ACHN (cell line): ENCODE data around the gene SMAGP.
A peak's percentile ranks its signal among the peaks of the same experiment; 100 is the strongest.
"Not testable (repeated sequence)": the region's sequence is repeated elsewhere in the genome, so short reads cannot be mapped to it uniquely, and the experiment has no call there.

Experiments
- DNase-seq: peaks from one replicate; pipeline ENCODE4 v3.0.0-alpha.2; 2015
- in situ Hi-C: cut with HindIII; loops from 2 replicates; pipeline ENCODE4 v1.10.0; 2017; ENCODE audit warnings: low sequenced_read_pairs, low pct_ligation_motif_present, low pct_unique_long_range_greater_than_20kb

SMAGP gene

DNA sequence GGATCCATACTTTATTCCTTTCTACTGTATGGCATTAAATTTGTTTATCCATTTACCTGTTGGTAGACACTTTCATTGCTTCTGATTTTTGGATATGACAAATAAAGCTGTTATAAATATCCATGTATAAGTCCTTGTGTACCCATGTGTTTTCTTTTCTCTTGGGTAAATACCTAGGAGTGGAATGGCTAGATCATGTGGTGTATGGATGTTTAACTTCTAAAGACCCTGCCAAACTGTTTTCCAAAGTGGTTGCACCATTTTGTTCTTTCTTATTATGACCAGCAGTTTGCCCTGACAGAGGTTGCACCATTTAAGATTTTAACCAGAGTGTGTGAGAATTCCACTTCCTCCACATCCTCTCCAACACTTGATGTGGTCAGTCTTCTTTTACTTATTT lies 37.6 kb downstream of the SMAGP start:
- in situ Hi-C loops: no loop called here
- no peak for DNase-seq

DNA sequence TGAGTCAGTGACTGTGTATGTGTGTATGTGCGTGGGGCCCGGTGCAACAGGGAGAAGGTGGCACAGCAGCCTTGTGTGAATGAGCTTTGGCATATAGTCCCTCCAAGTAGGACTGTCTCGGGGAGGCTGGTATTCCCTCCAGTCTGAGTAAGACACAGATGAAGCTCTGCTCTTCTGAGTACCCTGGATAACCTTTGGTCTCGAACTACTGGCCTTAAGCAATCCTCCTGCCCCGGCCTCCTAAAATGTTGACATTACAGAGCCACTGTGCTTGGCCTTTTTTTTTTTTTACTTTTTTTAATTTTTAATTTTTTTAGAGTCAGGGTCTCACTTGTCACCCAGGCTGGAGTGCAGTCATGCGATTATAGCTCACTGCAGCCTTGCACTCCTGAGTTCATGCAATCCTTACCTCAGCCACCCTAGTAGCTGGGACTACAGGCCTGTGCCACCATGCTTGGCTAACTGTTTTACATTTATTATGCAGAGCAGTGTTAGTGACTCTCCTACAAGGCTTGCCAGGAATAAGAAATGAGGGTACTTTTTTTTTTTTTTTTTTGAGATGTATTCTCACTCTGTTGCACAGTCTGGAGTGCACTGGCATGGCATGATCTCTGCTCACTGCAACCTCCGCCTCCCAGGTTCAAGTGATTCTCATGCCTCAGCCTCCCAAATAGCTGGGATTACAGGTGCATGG lies 41.0 kb downstream of the SMAGP start:
- no peak for DNase-seq
- in situ Hi-C loops: no loop called here

GRCh38 chr12:51227962-51228361 lies 42.3 kb downstream of the SMAGP start:
- DNase-seq: no peak
- in situ Hi-C loops: no loop called here

DNA sequence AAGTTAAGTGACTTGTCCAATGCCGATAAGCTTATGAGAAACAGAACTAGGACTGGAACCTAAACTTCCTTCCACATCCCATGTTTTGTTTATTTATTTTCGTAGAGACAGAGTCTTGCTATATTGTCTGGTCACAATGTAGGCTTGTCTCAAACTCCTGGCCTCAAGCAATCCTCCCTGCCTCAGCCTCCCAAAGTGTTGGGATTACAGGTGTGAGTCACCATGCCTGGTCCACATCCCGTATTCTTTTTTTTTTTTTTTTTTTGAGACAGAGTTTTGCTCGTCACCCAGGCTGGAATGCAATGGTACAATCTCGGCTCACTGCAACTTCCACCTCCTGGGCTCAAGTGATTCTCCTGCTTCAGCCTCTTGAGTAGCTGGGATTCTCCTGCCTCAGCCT lies 43.1 kb downstream of the SMAGP start:
- DNase-seq, in situ Hi-C loops: not testable (repeated sequence)

DNA sequence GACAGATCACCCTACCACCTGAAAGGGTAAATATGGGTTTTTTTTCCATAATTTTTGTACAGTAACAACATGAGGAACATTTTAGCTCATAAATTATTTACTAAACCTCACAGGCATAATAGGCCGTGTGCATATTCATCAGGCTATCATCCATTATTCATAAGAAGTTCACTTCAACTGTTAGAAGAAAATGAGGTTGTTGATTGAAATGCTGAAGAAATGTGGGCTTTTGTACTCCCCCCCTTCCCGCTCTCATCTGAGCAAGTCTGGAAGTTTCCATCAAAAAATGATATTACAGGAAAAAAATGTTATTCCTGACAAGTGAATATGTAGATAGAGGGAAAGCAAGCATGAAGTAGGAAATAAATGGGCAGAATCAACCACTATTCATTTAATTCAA lies 44.4 kb downstream of the SMAGP start:
- in situ Hi-C loops: no loop called here
- DNase-seq: no peak

DNA sequence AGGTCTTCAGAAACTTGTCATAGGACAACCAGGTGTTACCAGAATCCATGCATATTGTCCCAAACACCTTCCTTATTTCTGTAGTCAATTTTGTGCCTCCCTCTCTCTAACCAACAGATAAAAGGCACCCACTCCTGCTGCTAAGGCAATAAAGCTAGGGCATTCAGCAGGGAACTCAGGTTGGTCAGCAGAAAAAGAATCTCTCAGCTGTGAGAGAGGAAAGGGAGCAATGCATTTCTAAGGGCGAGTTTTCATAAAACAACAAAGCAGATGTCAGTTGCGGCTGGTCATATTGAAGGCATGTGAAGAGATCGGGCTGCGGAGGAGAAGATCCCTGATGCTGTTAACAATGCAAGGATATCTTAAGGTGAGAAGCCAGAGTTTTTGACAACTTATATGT lies 45.0 kb downstream of the SMAGP start:
- no peak for DNase-seq
- in situ Hi-C loops: no loop called here

DNA sequence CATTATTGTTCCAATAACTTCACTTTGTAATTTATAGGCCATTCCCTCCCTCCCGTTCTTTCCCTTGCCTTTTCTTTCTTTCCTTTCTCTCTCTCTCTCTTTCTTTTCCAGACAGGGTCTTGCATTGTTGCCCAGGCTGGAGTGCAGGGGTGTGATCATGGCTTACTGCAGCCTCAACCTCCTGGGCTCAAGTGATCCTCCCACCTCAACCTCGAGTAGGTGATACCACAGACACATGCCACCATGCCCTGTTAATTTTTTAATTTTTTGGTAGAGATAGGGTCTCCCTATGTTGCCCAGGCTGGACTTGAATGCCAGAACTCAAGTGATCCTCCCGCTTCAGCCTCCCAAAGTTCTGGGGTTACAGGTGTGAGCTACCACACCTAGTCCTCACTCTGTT lies 45.6 kb downstream of the SMAGP start:
- in situ Hi-C loops: no loop called here

GRCh38 chr12:51222461-51222860 lies 47.8 kb downstream of the SMAGP start:
- in situ Hi-C loops: no loop called here
- DNase-seq: no peak

More for the DNA sequence above, 45.6 kb downstream of the SMAGP start:
- DNase-seq: no peak

DNA sequence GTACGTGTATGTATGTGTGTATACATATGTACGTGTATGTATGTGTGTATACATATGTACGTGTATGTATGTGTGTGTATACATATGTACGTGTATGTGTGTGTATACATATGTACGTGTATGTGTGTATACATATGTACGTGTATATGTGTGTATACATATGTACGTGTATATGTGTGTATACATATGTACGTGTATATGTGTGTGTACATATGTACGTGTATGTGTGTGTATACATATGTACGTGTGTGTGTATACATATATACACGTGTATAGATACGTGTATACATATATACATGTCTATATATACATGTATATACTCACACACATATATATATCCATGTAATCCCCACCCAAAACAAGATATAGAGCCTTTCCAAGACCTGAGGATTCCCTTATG lies 50.4 kb downstream of the SMAGP start:
- DNase-seq, in situ Hi-C loops: not testable (repeated sequence)

DNA sequence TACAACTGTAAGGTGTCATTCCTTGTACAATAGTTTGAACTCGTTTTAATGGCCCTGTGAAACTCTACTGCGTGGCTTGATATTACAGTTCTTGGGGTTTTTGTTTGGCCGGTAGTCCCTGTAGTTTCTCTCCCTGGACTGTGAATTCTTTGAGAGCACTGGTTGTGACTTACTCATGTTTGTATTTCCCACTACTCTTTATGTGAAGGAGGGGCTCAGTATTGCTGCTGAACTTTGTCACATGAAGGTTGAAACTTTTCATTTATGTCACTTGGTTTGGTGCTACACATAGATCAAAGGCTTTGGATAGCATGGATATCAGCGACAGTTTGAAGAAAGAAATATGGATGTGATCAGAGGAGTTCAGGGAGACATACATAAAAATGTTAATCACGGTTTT lies 50.9 kb downstream of the SMAGP start:
- peak; percentile 25 for DNase-seq
- in situ Hi-C loops: no loop called here

- in situ Hi-C loops: no loop called here
- peak; percentile 61 for DNase-seq
Observed at GRCh38 chr12:51218607-51219161, 51.5 kb downstream of the SMAGP start.

GRCh38 chr12:51217968-51218606 lies 52.1 kb downstream of the SMAGP start, which contains the start of gene POU6F1:
TSS of gene POU6F1 (minus strand) at chr12:51218062. CDS start at chr12:51206836, 11,226 bp downstream.
- peak; percentile 94 for DNase-seq
- in situ Hi-C loops: no loop called here

- in situ Hi-C loops: no loop called here
Observed at GRCh38 chr12:51217133-51217967, 52.9 kb downstream of the SMAGP start.

GRCh38 chr12:51216642-51217041 lies 53.6 kb downstream of the SMAGP start:
- DNase-seq: no peak
- in situ Hi-C loops: no loop called here

More at GRCh38 chr12:51217133-51217967, 52.9 kb downstream of the SMAGP start:
- peak; percentile 66 for DNase-seq

DNA sequence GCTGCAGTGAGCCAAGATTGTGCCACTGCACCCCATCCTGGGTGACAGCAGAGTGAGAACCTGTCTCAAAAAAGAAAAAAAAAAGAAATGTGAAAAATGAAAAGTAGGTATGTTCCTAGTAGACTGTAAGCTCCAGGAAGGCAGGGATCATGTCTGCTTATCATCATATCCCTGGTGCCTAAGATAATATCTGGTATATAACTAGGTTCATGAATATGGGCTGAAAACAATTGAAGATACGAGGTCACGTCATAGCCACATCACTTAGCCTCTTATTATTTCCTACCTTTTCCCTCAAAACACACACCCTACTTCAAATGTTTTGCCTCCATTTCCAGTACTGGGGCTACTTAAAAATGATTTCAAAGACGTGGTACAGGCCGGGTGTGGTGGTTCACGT lies 55.3 kb downstream of the SMAGP start:
- in situ Hi-C loops: no loop called here
- no peak for DNase-seq

GRCh38 chr12:51210690-51211395 lies 59.4 kb downstream of the SMAGP start:
- in situ Hi-C loops: no loop called here
- DNase-seq: no peak

GRCh38 chr12:51209259-51209658 lies 61.0 kb downstream of the SMAGP start:
- no peak for DNase-seq
- in situ Hi-C loops: no loop called here

DNA sequence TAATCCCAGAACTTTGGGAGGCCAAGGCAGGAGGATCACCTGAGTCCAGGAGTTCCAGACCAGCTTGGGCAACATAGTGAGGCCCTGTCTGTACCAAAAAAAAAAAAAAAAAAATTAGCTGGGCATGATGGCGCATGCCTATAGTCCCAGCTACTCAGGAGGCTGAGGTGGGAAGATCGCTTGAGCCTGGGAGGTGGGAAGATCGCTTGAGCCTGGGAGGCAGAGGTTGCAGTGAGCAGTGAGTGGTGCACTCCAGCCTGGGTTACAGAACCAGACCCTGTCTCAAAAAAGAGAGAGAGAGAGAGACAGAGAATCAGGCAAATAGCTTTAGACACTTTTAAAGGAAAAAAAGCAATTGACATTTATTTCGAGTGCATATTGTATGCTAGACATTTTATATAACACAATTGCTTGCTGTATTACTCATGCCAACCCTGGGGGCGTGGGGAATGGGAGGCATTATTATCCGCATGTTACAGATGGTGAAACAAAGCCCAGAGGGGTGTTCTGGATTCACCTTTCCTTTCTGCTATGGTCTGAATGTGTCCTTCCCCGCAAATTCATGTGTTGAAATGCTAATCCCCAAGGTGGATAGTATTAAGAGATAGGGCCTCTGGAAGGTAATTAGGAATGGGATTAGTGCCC lies 62.1 kb downstream of the SMAGP start:
- DNase-seq: no peak
- in situ Hi-C loops: no loop called here
